Psoas muscle (tissue), 8 donors: ENCODE measurements around the gene ALDH1A3. TPM values are rescaled to one million over a fixed set of nuclear protein-coding genes. Genes with fewer than 3 reads are reported as not detected.

Source experiments
- ATAC-seq, 4 donors: fragments of 200-7000 bp; cut with Tn5 transposase; one replicate each; pipeline ENCODE4 v1.9.1; 2020; ENCODE audit warnings: moderate library complexity in 3 of 4, mild to moderate bottlenecking in 2 of 4
- DNase-seq, 2 donors: peaks; one replicate each; pipeline ENCODE4 v3.0.0-alpha.2; 2020
- H3K27ac ChIP-seq: fragments of 200-600 bp; one replicate; pipeline ENCODE4 v1.8.0; 2022
- H3K27me3 ChIP-seq, 3 donors: fragments of 200-600 bp in 1 of 3; one replicate each; pipeline versions ENCODE4 v1.6.1 to v1.8.0; 2013 to 2022; ENCODE audit warnings: low read length in 2 of 3, mild to moderate bottlenecking in 2 of 3, moderate library complexity in 1 of 3; ENCODE audit not compliant: insufficient read depth in 3 of 3
- H3K36me3 ChIP-seq, 2 donors: fragments of 200-600 bp in 1 of 2; one replicate each; pipeline versions ENCODE4 v1.6.1 to v1.8.0; 2013 to 2022; ENCODE audit warnings: low read depth in 1 of 2, mild to moderate bottlenecking in 1 of 2, moderate library complexity in 1 of 2; ENCODE audit not compliant: insufficient read depth in 1 of 2
- H3K4me1 ChIP-seq: fragments of 200-600 bp; one replicate; pipeline ENCODE4 v1.8.0; 2022
- H3K4me3 ChIP-seq: fragments of 200-600 bp; one replicate; pipeline ENCODE4 v1.8.0; 2022; ENCODE audit warnings: mild to moderate bottlenecking
- H3K9me3 ChIP-seq: fragments of 200-600 bp; one replicate; pipeline ENCODE4 v1.8.0; 2022
- CTCF ChIP-seq: fragments of 200-600 bp; IDR thresholded peaks from one replicate; pipeline ENCODE4 v1.8.0; 2022; ENCODE audit warnings: antibody characterized with exemption
- WGBS, 3 donors: extraction: QIAGEN DNeasy Blood & Tissue Kit; methylation state at CpG; one replicate each; pipeline versions ENCODE4 v1.1.6 to v1.1.7; 2013; 5-methylcytosine and 5-hydroxymethylcytosine counted together
- intact Hi-C, 2 donors: fragments of 100-400 bp; cut with DNase I; formaldehyde crosslinking; loops; one replicate each; pipeline versions ENCODE4 v1.11.0 to v1.14.2; 2022
- polyA plus RNA-seq, 3 donors: library from polyadenylated mRNA; stranded (reverse); fragments of 200-250 nt; gene quantifications; one replicate each; pipeline ENCODE4 v1.2.3, GENCODE V29; 2013
- total RNA-seq, 4 donors: library from RNA; stranded (reverse); fragmentation: NEBNext Ultra II Directional in 2 of 4; extraction: Animal tissue kit (Norgen Biotek cat#: 25700) in 2 of 4; gene quantifications; one replicate each; pipeline versions ENCODE4 v1.2.1 to v1.2.4, GENCODE V29; 2021 to 2023
- donor health status: healthy with polysubstance abuse.
- donor health status: DM: no; HTN: no; CAD: no; lungs with moderate emphysema.
- donor health status: Bipolar disorder and iron deficiency.
- donor health status: healthy.
- donor health status: DM: yes; HTN: yes; CAD: no.
- donor health status: DM: no; HTN: no; CAD: no.
- donor health status: DM: no; HTN: no; CAD: no.
- donor health status: DM: yes; HTN: yes; CAD: no.

The ALDH1A3 gene
- total and polyA plus RNA-seq, 7 donors = 7.3 to 51.6 (median 11.9) TPM

GRCh38 chr15:100929641-100930042 lies 50.0 kb downstream of the ALDH1A3 start:
- Histone ChIP-seq H3K4me1 (no peaks in the 10 kb centered on the region), H3K4me3 (no peak overlapping the region), H3K27me3 (no peaks in the 10 kb centered on the region), H3K27ac (no peak overlapping the region), H3K9me3 (no peaks in the 10 kb centered on the region), H3K36me3 (peaks cover 0 to 11% of the 10 kb centered on the region in 2 donors)
- no peak for TF ChIP-seq CTCF
- intact Hi-C loops = loop anchor here in 1 of 2 donors (10.0 kb wide), 1 partner anchor 325 kb away; the partner anchor contains the start of gene CHSY1
- DNase-seq (no peak), ATAC-seq (no peak)
- WGBS, 3 donors = 49 to 61% (median 56%) methylated on average over 6 of the region's 6 CpGs

- 92 to 99% (median 97%) methylated on average over 4 of the region's 4 CpGs for WGBS, 3 donors
- Histone ChIP-seq H3K27ac (no peak overlapping the region), H3K27me3 (no peaks in the 10 kb centered on the region), H3K4me3 (no peak overlapping the region), H3K36me3 (peaks cover 0 to 6% of the 10 kb centered on the region in 2 donors), H3K9me3 (no peaks in the 10 kb centered on the region), H3K4me1 (no peaks in the 10 kb centered on the region)
- TF ChIP-seq CTCF = no peak
- ATAC-seq (no peak), DNase-seq (no peak)
- intact Hi-C loops = no loop called here
Observed at GRCh38 chr15:100930306-100930848, 50.7 kb downstream of the ALDH1A3 start.

- WGBS, 3 donors = 85 to 88% (median 86%) methylated on average over 15 of the region's 15 CpGs
- H3K4me3 ChIP-seq = no peak overlapping the region
- no peak for TF ChIP-seq CTCF
- intact Hi-C loops = no loop called here
- no peaks in the 10 kb centered on the region for H3K27me3 ChIP-seq
- H3K9me3 ChIP-seq = no peaks in the 10 kb centered on the region
- H3K27ac ChIP-seq = no peak overlapping the region
- H3K4me1 ChIP-seq = no peaks in the 10 kb centered on the region
- ATAC-seq (no peak), DNase-seq (no peak)
- H3K36me3 ChIP-seq = no peaks in the 10 kb centered on the region
Observed at GRCh38 chr15:100931143-100931890, 51.7 kb downstream of the ALDH1A3 start.

GRCh38 chr15:100932676-100933348 lies 53.2 kb downstream of the ALDH1A3 start:
- Histone ChIP-seq H3K27ac (no peak overlapping the region), H3K27me3 (no peaks in the 10 kb centered on the region), H3K9me3 (no peaks in the 10 kb centered on the region), H3K4me1 (no peaks in the 10 kb centered on the region), H3K36me3 (no peaks in the 10 kb centered on the region), H3K4me3 (no peak overlapping the region)
- 75 to 81% (median 76%) methylated on average over 7 of the region's 7 CpGs for WGBS, 3 donors
- TF ChIP-seq CTCF = no peak
- intact Hi-C loops = no loop called here
- DNase-seq = no peak
- no peak for ATAC-seq
